ENCODE data around the gene ZNF516.
A peak's percentile ranks its signal among the peaks of the same experiment; 100 is the strongest.

The ZNF516 gene

GRCh38 chr18:76460482-76460881 is 34.6 kb downstream of the ZNF516 start:
- no peaks in the 10 kb centered on the region for H3K27me3 ChIP-seq (ENCODE audit: control insufficient read depth in 1 of 2, insufficient read depth in 1 of 2, low read length in 2 of 2)
- peak overlapping the region in 1 of 2 experiments; percentile 40 for H3K4ac ChIP-seq (ENCODE audit: low read depth in 1 of 2, low read length in 2 of 2)
- peak overlapping the region; percentile 41 for H2BK15ac ChIP-seq (ENCODE audit: low read depth, poor library complexity, severe bottlenecking)
- no peak overlapping the region for H4K8ac ChIP-seq (ENCODE audit: low read length)
- H3K9me3 ChIP-seq (ENCODE audit: control insufficient read depth, low read length): no peaks in the 10 kb centered on the region
- no peak for DNase-seq
- H3K4me2 ChIP-seq (ENCODE audit: low read length, poor library complexity, severe bottlenecking): no peak overlapping the region
- H2BK120ac ChIP-seq (ENCODE audit: low read depth, low read length): peak overlapping the region; percentile 56
- peaks cover 19 to 25% of the 10 kb centered on the region in 2 experiments for H3K36me3 ChIP-seq (ENCODE audit: control insufficient read depth in 1 of 2, insufficient read depth in 2 of 2, low read depth in 1 of 2, low read length in 2 of 2)
- H4K91ac ChIP-seq (ENCODE audit: low read length): no peak overlapping the region
- peak overlapping the region in 1 of 2 experiments; percentile 65 for H3K18ac ChIP-seq (ENCODE audit: low read depth in 1 of 2, low read length in 2 of 2)
- WGBS: 90% methylated on average over 9 of the region's 9 CpGs
- no peak overlapping the region for H3K14ac ChIP-seq (ENCODE audit: low read length in 2 of 2)
- H2BK12ac ChIP-seq (ENCODE audit: low read length in 2 of 2): peak overlapping the region in 1 of 2 experiments; percentile 14
- peak overlapping the region; percentile 63 for H2BK5ac ChIP-seq (ENCODE audit: low read depth, low read length, poor library complexity, severe bottlenecking)
- H3K4me3 ChIP-seq (ENCODE audit: insufficient read depth in 1 of 2, low read depth in 1 of 2, low read length in 2 of 2): peak overlapping the region in 1 of 2 experiments; percentile 67
- peak overlapping the region; percentile 58 for H2AK5ac ChIP-seq (ENCODE audit: low read length, severe bottlenecking)
- no peak overlapping the region for H2AFZ ChIP-seq (ENCODE audit: low read depth, low read length)
- peaks cover 27% of the 10 kb centered on the region for H3K79me1 ChIP-seq (replicated peaks; ENCODE audit: low read length, poor library complexity, severe bottlenecking)
- H3K27ac ChIP-seq (ENCODE audit: low read length, poor library complexity, severe bottlenecking): peak overlapping the region; percentile 74
- peaks cover 41% of the 10 kb centered on the region for H3K4me1 ChIP-seq (ENCODE audit: control insufficient read depth, insufficient read depth, low read depth, low read length)
- peak overlapping the region; percentile 77 for H3K9ac ChIP-seq (ENCODE audit: low read length)
- H3K23ac ChIP-seq (ENCODE audit: low read length in 2 of 2): no peak overlapping the region

- peak overlapping the region in 1 of 2 experiments; percentile 1 for H3K23ac ChIP-seq (ENCODE audit: low read length in 2 of 2)
- H3K9me3 ChIP-seq (ENCODE audit: control insufficient read depth, low read length): no peaks in the 10 kb centered on the region
- H2AK5ac ChIP-seq (ENCODE audit: low read length, severe bottlenecking): peak overlapping the region; percentile 96
- H3K79me1 ChIP-seq (replicated peaks; ENCODE audit: low read length, poor library complexity, severe bottlenecking): peaks cover 24% of the 10 kb centered on the region
- peak overlapping the region; percentile 77 for H3K9ac ChIP-seq (ENCODE audit: low read length)
- peaks cover 19 to 25% of the 10 kb centered on the region in 2 experiments for H3K36me3 ChIP-seq (ENCODE audit: control insufficient read depth in 1 of 2, insufficient read depth in 2 of 2, low read depth in 1 of 2, low read length in 2 of 2)
- H3K4me2 ChIP-seq (ENCODE audit: low read length, poor library complexity, severe bottlenecking): peak overlapping the region; percentile 60
- 56% methylated on average over 26 of the region's 26 CpGs for WGBS
- peak overlapping the region; percentile 33 to 69 for H2BK12ac ChIP-seq (ENCODE audit: low read length in 2 of 2)
- H3K27ac ChIP-seq (ENCODE audit: low read length, poor library complexity, severe bottlenecking): peak overlapping the region; percentile 95
- peak overlapping the region in 1 of 2 experiments; percentile 12 for H3K14ac ChIP-seq (ENCODE audit: low read length in 2 of 2)
- peak overlapping the region; percentile 40 to 62 for H3K4ac ChIP-seq (ENCODE audit: low read depth in 1 of 2, low read length in 2 of 2)
- H3K18ac ChIP-seq (ENCODE audit: low read depth in 1 of 2, low read length in 2 of 2): peak overlapping the region; percentile 65 to 70
- H2AFZ ChIP-seq (ENCODE audit: low read depth, low read length): no peak overlapping the region
- DNase-seq: peak; percentile 88
- no peak overlapping the region for H2BK15ac ChIP-seq (ENCODE audit: low read depth, poor library complexity, severe bottlenecking)
- peak overlapping the region in 1 of 2 experiments; percentile 67 for H3K4me3 ChIP-seq (ENCODE audit: insufficient read depth in 1 of 2, low read depth in 1 of 2, low read length in 2 of 2)
- H2BK120ac ChIP-seq (ENCODE audit: low read depth, low read length): peak overlapping the region; percentile 85
- no peak overlapping the region for H4K8ac ChIP-seq (ENCODE audit: low read length)
- peak overlapping the region; percentile 70 for H2BK5ac ChIP-seq (ENCODE audit: low read depth, low read length, poor library complexity, severe bottlenecking)
- H4K91ac ChIP-seq (ENCODE audit: low read length): peak overlapping the region; percentile 96
- H3K27me3 ChIP-seq (ENCODE audit: control insufficient read depth in 1 of 2, insufficient read depth in 1 of 2, low read length in 2 of 2): no peaks in the 10 kb centered on the region
- peaks cover 44% of the 10 kb centered on the region for H3K4me1 ChIP-seq (ENCODE audit: control insufficient read depth, insufficient read depth, low read depth, low read length)
These were observed 35.2 kb downstream of the ZNF516 start for GRCh38 chr18:76459687-76460350.

- H2AFZ ChIP-seq (ENCODE audit: low read depth, low read length): no peak overlapping the region
- H3K9me3 ChIP-seq (ENCODE audit: control insufficient read depth, low read length): no peaks in the 10 kb centered on the region
- H3K4ac ChIP-seq (ENCODE audit: low read depth in 1 of 2, low read length in 2 of 2): peak overlapping the region in 1 of 2 experiments; percentile 62
- H3K36me3 ChIP-seq (ENCODE audit: control insufficient read depth in 1 of 2, insufficient read depth in 2 of 2, low read depth in 1 of 2, low read length in 2 of 2): peaks cover 19 to 25% of the 10 kb centered on the region in 2 experiments
- H3K27ac ChIP-seq (ENCODE audit: low read length, poor library complexity, severe bottlenecking): peak overlapping the region; percentile 95
- peak overlapping the region; percentile 72 for H3K9ac ChIP-seq (ENCODE audit: low read length)
- no peak overlapping the region for H3K14ac ChIP-seq (ENCODE audit: low read length in 2 of 2)
- H3K23ac ChIP-seq (ENCODE audit: low read length in 2 of 2): peak overlapping the region in 1 of 2 experiments; percentile 1
- peak overlapping the region in 1 of 2 experiments; percentile 67 for H3K4me3 ChIP-seq (ENCODE audit: insufficient read depth in 1 of 2, low read depth in 1 of 2, low read length in 2 of 2)
- WGBS: 97% methylated on average over 17 of the region's 17 CpGs
- H2AK5ac ChIP-seq (ENCODE audit: low read length, severe bottlenecking): peak overlapping the region; percentile 96
- peak overlapping the region; percentile 56 for H4K8ac ChIP-seq (ENCODE audit: low read length)
- H3K27me3 ChIP-seq (ENCODE audit: control insufficient read depth in 1 of 2, insufficient read depth in 1 of 2, low read length in 2 of 2): no peaks in the 10 kb centered on the region
- H3K4me2 ChIP-seq (ENCODE audit: low read length, poor library complexity, severe bottlenecking): peak overlapping the region; percentile 60
- peak overlapping the region; percentile 53 for H2BK15ac ChIP-seq (ENCODE audit: low read depth, poor library complexity, severe bottlenecking)
- H3K79me1 ChIP-seq (replicated peaks; ENCODE audit: low read length, poor library complexity, severe bottlenecking): peaks cover 19% of the 10 kb centered on the region
- peak overlapping the region; percentile 96 for H4K91ac ChIP-seq (ENCODE audit: low read length)
- peak overlapping the region; percentile 46 to 70 for H3K18ac ChIP-seq (ENCODE audit: low read depth in 1 of 2, low read length in 2 of 2)
- H2BK120ac ChIP-seq (ENCODE audit: low read depth, low read length): peak overlapping the region; percentile 85
- peaks cover 44% of the 10 kb centered on the region for H3K4me1 ChIP-seq (ENCODE audit: control insufficient read depth, insufficient read depth, low read depth, low read length)
- no peak for DNase-seq
- peak overlapping the region; percentile 33 to 69 for H2BK12ac ChIP-seq (ENCODE audit: low read length in 2 of 2)
- peak overlapping the region; percentile 70 for H2BK5ac ChIP-seq (ENCODE audit: low read depth, low read length, poor library complexity, severe bottlenecking)
These were observed 35.7 kb downstream of the ZNF516 start for GRCh38 chr18:76459312-76459686.

- 97% methylated on average over 50 of the region's 51 CpGs for WGBS
- Histone ChIP-seq H2AFZ (ENCODE audit: low read depth, low read length) (no peak overlapping the region), H3K14ac (ENCODE audit: low read length in 2 of 2) (peak overlapping the region in 1 of 2 experiments; percentile 88), H2BK12ac (ENCODE audit: low read length in 2 of 2) (peak overlapping the region in 1 of 2 experiments; percentile 57), H2AK5ac (ENCODE audit: low read length, severe bottlenecking) (peak overlapping the region; percentile 58), H3K9me3 (ENCODE audit: control insufficient read depth, low read length) (no peaks in the 10 kb centered on the region), H3K23ac (ENCODE audit: low read length in 2 of 2) (peak overlapping the region in 1 of 2 experiments; percentile 16), H3K4me3 (ENCODE audit: insufficient read depth in 1 of 2, low read depth in 1 of 2, low read length in 2 of 2) (peak overlapping the region in 1 of 2 experiments; percentile 21), H3K9ac (ENCODE audit: low read length) (no peak overlapping the region), H4K8ac (ENCODE audit: low read length) (peak overlapping the region; percentile 56), H2BK120ac (ENCODE audit: low read depth, low read length) (no peak overlapping the region), H3K27ac (ENCODE audit: low read length, poor library complexity, severe bottlenecking) (peak overlapping the region; percentile 95), H3K36me3 (ENCODE audit: control insufficient read depth in 1 of 2, insufficient read depth in 2 of 2, low read depth in 1 of 2, low read length in 2 of 2) (peaks cover 19 to 25% of the 10 kb centered on the region in 2 experiments), H3K4me2 (ENCODE audit: low read length, poor library complexity, severe bottlenecking) (no peak overlapping the region), H3K79me1 (replicated peaks; ENCODE audit: low read length, poor library complexity, severe bottlenecking) (peaks cover 16% of the 10 kb centered on the region), H3K18ac (ENCODE audit: low read depth in 1 of 2, low read length in 2 of 2) (peak overlapping the region; percentile 46 to 70), H4K91ac (ENCODE audit: low read length) (peak overlapping the region; percentile 73), H2BK15ac (ENCODE audit: low read depth, poor library complexity, severe bottlenecking) (peak overlapping the region; percentile 53), H3K27me3 (ENCODE audit: control insufficient read depth in 1 of 2, insufficient read depth in 1 of 2, low read length in 2 of 2) (no peaks in the 10 kb centered on the region), H3K4ac (ENCODE audit: low read depth in 1 of 2, low read length in 2 of 2) (peak overlapping the region in 1 of 2 experiments; percentile 62), H2BK5ac (ENCODE audit: low read depth, low read length, poor library complexity, severe bottlenecking) (no peak overlapping the region), H3K4me1 (ENCODE audit: control insufficient read depth, insufficient read depth, low read depth, low read length) (peaks cover 44% of the 10 kb centered on the region)
- no peak for DNase-seq
These were observed 36.3 kb downstream of the ZNF516 start for GRCh38 chr18:76458522-76459311.
